K562 (cell line): ENCODE data around the gene NLRP9. TPM values are rescaled to one million over a fixed set of nuclear protein-coding genes. Genes with fewer than 3 reads are reported as not detected.
"Not testable (repeated sequence)": the region's sequence is repeated elsewhere in the genome, so short reads cannot be mapped to it uniquely, and the experiment has no call there.

Source experiments
- ATAC-seq: fragments of 200-7000 bp; cut with Tn5 transposase; 3 replicates; pipeline ENCODE4 v1.9.1; 2020; ENCODE audit warnings: moderate library complexity
- BruUV-seq: library from RNA; stranded (reverse); fragments of 400-500 nt; replicated peaks from 2 replicates; lab custom pipeline; 2021; lab: Mats Ljungman, UMichigan
- CTCF ChIA-PET: fragments of 300-600 bp; formaldehyde crosslinking; extraction: SDS; loops from one replicate; lab custom pipeline; 2021; ENCODE audit warnings: low intra/inter-chr PET ratio; lab: Yijun Ruan, JAX
- POLR2A ChIA-PET: fragments of 300-600, 350-650 bp; sonication (Branson Sonifier 250); formaldehyde crosslinking; extraction: SDS; loops from one replicate; lab custom pipeline; 2021; ENCODE audit warnings: antibody characterized with exemption, inconsistent platforms; lab: Yijun Ruan, JAX
- DNase-seq, 4 experiments: peaks; one replicate each; pipeline versions ENCODE4 v3.0.0 to v3.0.0-alpha.2; 2011 to 2018; ENCODE audit warnings: low spot score in 3 of 4, mixed read lengths in 3 of 4; ENCODE audit errors: extremely low read depth in 1 of 4
- FAIRE-seq: peaks from 2 replicates; lab custom pipeline; 2011; peaks lifted over from hg19 to GRCh38; lab: Jason Lieb, UNC
- H2AFZ ChIP-seq: 2 replicates; pipeline ENCODE4 v1.6.0; 2011; ENCODE audit warnings: low read depth, low read length, control low read depth, inconsistent platforms
- H3K27ac ChIP-seq: fragments of 200-600 bp; 3 replicates; pipeline ENCODE4 v1.8.0; 2011; ENCODE audit warnings: low read depth, mild to moderate bottlenecking, control low read depth, inconsistent platforms, low read length, moderate library complexity, mixed read lengths; ENCODE audit errors: extremely low read depth
- H3K27me3 ChIP-seq, 2 experiments: fragments of 300-600 bp in 1 of 2; 2 replicates in 1 of 2; 3 replicates in 1 of 2; pipeline versions ENCODE4 v1.6.0 to v1.8.0; 2011; ENCODE audit warnings: inconsistent platforms in 2 of 2, low read length in 2 of 2, mild to moderate bottlenecking in 1 of 2, mixed read lengths in 1 of 2, moderate library complexity in 1 of 2; ENCODE audit not compliant: control insufficient read depth in 2 of 2, insufficient read depth in 2 of 2
- H3K36me3 ChIP-seq: fragments of 300-600 bp; 3 replicates; pipeline ENCODE4 v1.8.0; 2011; ENCODE audit warnings: mild to moderate bottlenecking, low read length, inconsistent platforms; ENCODE audit not compliant: control insufficient read depth, insufficient read depth
- H3K4me1 ChIP-seq, 2 experiments: fragments of 200-600 bp in 1 of 2; replicated peaks in 1 of 2; 2 replicates in 1 of 2; 3 replicates in 1 of 2; pipeline versions ENCODE4 v1.5.1 to v1.8.0; 2011; ENCODE audit warnings: inconsistent platforms in 2 of 2, low read length in 2 of 2, mild to moderate bottlenecking in 1 of 2, mixed read lengths in 1 of 2, moderate library complexity in 1 of 2; ENCODE audit not compliant: control insufficient read depth in 2 of 2, insufficient read depth in 2 of 2
- H3K4me2 ChIP-seq: 2 replicates; pipeline ENCODE4 v1.6.1; 2011; ENCODE audit warnings: low read length, control low read depth, inconsistent platforms, mixed read lengths; ENCODE audit not compliant: insufficient read depth
- H3K4me3 ChIP-seq: fragments of 200-600 bp; sonication (generic), shearing (Covaris generic); 2 replicates; pipeline ENCODE4 v1.5.1; 2016; ENCODE audit warnings: control low read depth, inconsistent platforms
- H3K79me2 ChIP-seq: fragments of 200-600 bp; 3 replicates; pipeline ENCODE4 v1.8.0; 2011; ENCODE audit warnings: low read length, inconsistent platforms; ENCODE audit not compliant: control insufficient read depth, insufficient read depth
- H3K9ac ChIP-seq, 2 experiments: 2 replicates each; pipeline versions ENCODE4 v1.6.0 to v1.6.1; 2011; ENCODE audit warnings: low read depth in 2 of 2, low read length in 2 of 2, control low read depth in 1 of 2, inconsistent platforms in 1 of 2, mild to moderate bottlenecking in 1 of 2, mixed read lengths in 1 of 2; ENCODE audit not compliant: insufficient read depth in 1 of 2
- H3K9me1 ChIP-seq: one replicate; pipeline ENCODE4 v1.6.0; 2011; ENCODE audit warnings: inconsistent platforms, mild to moderate bottlenecking, low read length, moderate library complexity; ENCODE audit not compliant: control insufficient read depth, insufficient read depth
- H3K9me3 ChIP-seq: replicated peaks from 2 replicates; pipeline ENCODE4 v1.5.1; 2011; ENCODE audit warnings: low read depth, low read length, inconsistent platforms; ENCODE audit not compliant: control insufficient read depth, insufficient read depth
- H4K20me1 ChIP-seq: replicated peaks from 2 replicates; pipeline ENCODE4 v1.6.1; 2011; ENCODE audit warnings: low read length, inconsistent platforms, mixed read lengths; ENCODE audit not compliant: control insufficient read depth, insufficient read depth
- WGBS: fragments of 100-300 bp; shearing (Covaris generic); methylation state at CpG from one replicate; pipeline ENCODE4 v1.1.6; 2016; ENCODE audit warnings: low coverage, mixed read lengths; ENCODE audit not compliant: insufficient coverage; ENCODE audit errors: missing lambda C conversion rate; 5-methylcytosine and 5-hydroxymethylcytosine counted together
- in situ Hi-C: fragments of 300-500 bp; cut with MboI; formaldehyde crosslinking; loops from 4 replicates; pipeline ENCODE4 v1.15.0; 2018; ENCODE audit warnings: inconsistent platforms, mixed read lengths
- intact Hi-C: fragments of 100-400 bp; cut with micrococcal nuclease; formaldehyde crosslinking; loops from 2 replicates; pipeline ENCODE4 v1.14.2; 2022
- polyA plus RNA-seq, 8 experiments: library from polyadenylated mRNA; depleted of rRNA in 4 of 8; stranded (reverse) in 5 of 8; unstranded in 3 of 8; fragments of >200 nt; fragmentation: Nextera tagmentation in 2 of 8; fragmentation: Illumina TruSeq in 1 of 8; extraction: Ambion mirVana in 2 of 8; extraction: Trizol in 1 of 8; gene quantifications; 2 replicates each; pipeline versions ENCODE4 v1.2.1 to v1.2.3, GENCODE V29; 2011 to 2014; ENCODE audit warnings: inconsistent platforms in 1 of 8, missing spikeins in 1 of 8
- total RNA-seq, 7 experiments: library from RNA; depleted of rRNA in 6 of 7; stranded (reverse); fragments of >200 nt in 6 of 7; fragmentation: Illumina TruSeq in 2 of 7; extraction: Trizol in 2 of 7; gene quantifications; 2 replicates each; pipeline versions ENCODE4 v1.2.1 to v1.2.3, GENCODE V29; 2011 to 2021; ENCODE audit warnings: low replicate concordance in 1 of 7

Gene NLRP9
- total and polyA plus RNA-seq, 9 of the 15 experiments (the other 6 are each of a cell fraction or from before 2014, with no cell fraction given), result not detected

DNA sequence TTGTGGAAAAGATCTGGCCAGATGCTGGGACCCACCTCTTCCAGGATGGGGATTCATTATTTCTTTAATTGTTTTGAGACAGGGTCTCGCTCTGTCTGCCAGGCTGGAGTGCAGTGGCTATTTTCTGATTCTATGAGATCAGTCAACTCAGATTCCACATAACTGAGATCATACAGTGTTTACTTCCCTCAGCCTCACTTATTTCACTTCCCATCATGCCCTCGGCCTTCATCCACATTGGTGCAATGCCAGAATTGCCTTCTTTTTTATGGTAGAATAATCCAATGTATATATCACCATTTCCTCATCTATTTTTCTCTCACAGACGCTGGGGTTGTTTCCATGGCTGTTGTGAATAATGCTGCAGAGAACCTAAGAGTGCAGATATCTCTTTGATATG, 31.4 kb upstream of the NLRP9 start:
- BruUV-seq, H4K20me1 ChIP-seq, in situ Hi-C loops, H3K9me3 ChIP-seq, H3K36me3 ChIP-seq, intact Hi-C loops, H3K9ac ChIP-seq, H3K9me1 ChIP-seq, H3K27me3 ChIP-seq, CTCF ChIA-PET, POLR2A ChIA-PET, ATAC-seq, H3K79me2 ChIP-seq, DNase-seq, H3K4me3 ChIP-seq, H2AFZ ChIP-seq, H3K4me2 ChIP-seq, H3K4me1 ChIP-seq, H3K27ac ChIP-seq, FAIRE-seq: not testable (repeated sequence)
- 0% methylated on average over 1 of the region's 3 CpGs for WGBS

- ATAC-seq, H3K36me3 ChIP-seq, BruUV-seq, H2AFZ ChIP-seq, H3K9ac ChIP-seq, POLR2A ChIA-PET, FAIRE-seq, intact Hi-C loops, H3K4me2 ChIP-seq, DNase-seq, H4K20me1 ChIP-seq, H3K79me2 ChIP-seq, H3K9me3 ChIP-seq, H3K27ac ChIP-seq, CTCF ChIA-PET, in situ Hi-C loops, H3K9me1 ChIP-seq, H3K27me3 ChIP-seq, H3K4me3 ChIP-seq, H3K4me1 ChIP-seq: not testable (repeated sequence)
- WGBS, result 0% methylated on average over 4 of the region's 6 CpGs
Observed at GRCh38 chr19:55768818-55769217, 30.6 kb upstream of the NLRP9 start, which contains the start of gene RFPL4AL1. Gene RFPL4AL1 (plus strand): TSS chr19:55769118. CDS start chr19:55771805, 2,687 bp downstream.
